Type B pancreatic cell (in vitro differentiated cells): ENCODE measurements around the gene UTF1. TPM values are rescaled to one million over a fixed set of nuclear protein-coding genes. Genes with fewer than 3 reads are reported as not detected.

Experiments used
- DNase-seq: peaks from one replicate; pipeline ENCODE4 v3.0.0; 2021; ENCODE audit warnings: mixed read lengths; ENCODE audit not compliant: unreplicated experiment; ENCODE audit errors: extremely low spot score
- H3K27ac Mint-ChIP-seq: 2 replicates; pipeline ENCODE4 v1.8.0; 2021; ENCODE audit warnings: mild to moderate bottlenecking, mixed read lengths
- H3K27me3 Mint-ChIP-seq: 2 replicates; pipeline ENCODE4 v1.8.0; 2021; ENCODE audit warnings: mixed read lengths
- H3K36me3 Mint-ChIP-seq: 2 replicates; pipeline ENCODE4 v1.8.0; 2021; ENCODE audit warnings: mixed read lengths
- H3K4me1 Mint-ChIP-seq: one replicate; pipeline ENCODE4 v1.8.0; 2021; ENCODE audit warnings: mixed read lengths; ENCODE audit not compliant: unreplicated experiment
- H3K4me3 Mint-ChIP-seq: 2 replicates; pipeline ENCODE4 v1.8.0; 2021; ENCODE audit warnings: mild to moderate bottlenecking, mixed read lengths
- H3K9me3 Mint-ChIP-seq: 2 replicates; pipeline ENCODE4 v1.8.0; 2021; ENCODE audit warnings: mixed read lengths
- total RNA-seq: library from RNA; stranded (reverse); gene quantifications from 2 replicates; pipeline ENCODE4 v1.2.1, GENCODE V29; 2021; ENCODE audit warnings: low replicate concordance
- TF ChIP-seq, protein P1 (sequence below): fragments of 200-600 bp; sonication (generic); conservative IDR thresholded peaks from 2 replicates; pipeline ENCODE4 v1.5.0; 2021; ENCODE audit warnings: antibody characterized with exemption, mild to moderate bottlenecking

The UTF1 gene
- total RNA-seq, 1 donor from 2014 or later, result not detected

- DNase-seq, result no peak
- H3K27me3 Mint-ChIP-seq, result peaks cover 3% of the 10 kb centered on the region
- H3K9me3 Mint-ChIP-seq, result no peaks in the 10 kb centered on the region
- peaks cover 8% of the 10 kb centered on the region for H3K4me1 Mint-ChIP-seq
- H3K4me3 Mint-ChIP-seq, result no peak overlapping the region
- no peaks in the 10 kb centered on the region for H3K36me3 Mint-ChIP-seq
- TF ChIP-seq, protein P1, sequence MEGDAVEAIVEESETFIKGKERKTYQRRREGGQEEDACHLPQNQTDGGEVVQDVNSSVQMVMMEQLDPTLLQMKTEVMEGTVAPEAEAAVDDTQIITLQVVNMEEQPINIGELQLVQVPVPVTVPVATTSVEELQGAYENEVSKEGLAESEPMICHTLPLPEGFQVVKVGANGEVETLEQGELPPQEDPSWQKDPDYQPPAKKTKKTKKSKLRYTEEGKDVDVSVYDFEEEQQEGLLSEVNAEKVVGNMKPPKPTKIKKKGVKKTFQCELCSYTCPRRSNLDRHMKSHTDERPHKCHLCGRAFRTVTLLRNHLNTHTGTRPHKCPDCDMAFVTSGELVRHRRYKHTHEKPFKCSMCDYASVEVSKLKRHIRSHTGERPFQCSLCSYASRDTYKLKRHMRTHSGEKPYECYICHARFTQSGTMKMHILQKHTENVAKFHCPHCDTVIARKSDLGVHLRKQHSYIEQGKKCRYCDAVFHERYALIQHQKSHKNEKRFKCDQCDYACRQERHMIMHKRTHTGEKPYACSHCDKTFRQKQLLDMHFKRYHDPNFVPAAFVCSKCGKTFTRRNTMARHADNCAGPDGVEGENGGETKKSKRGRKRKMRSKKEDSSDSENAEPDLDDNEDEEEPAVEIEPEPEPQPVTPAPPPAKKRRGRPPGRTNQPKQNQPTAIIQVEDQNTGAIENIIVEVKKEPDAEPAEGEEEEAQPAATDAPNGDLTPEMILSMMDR, result no peak
- H3K27ac Mint-ChIP-seq, result peak overlapping the region; percentile 98
Measured at GRCh38 chr10:133277277-133277992, 47.4 kb downstream of the UTF1 start.

- Mint-ChIP-seq H3K9me3 (no peaks in the 10 kb centered on the region), H3K4me3 (peak overlapping the region; percentile 84), H3K27ac (peak overlapping the region; percentile 98), H3K27me3 (peaks cover 3% of the 10 kb centered on the region), H3K4me1 (peaks cover 8% of the 10 kb centered on the region), H3K36me3 (no peaks in the 10 kb centered on the region)
- TF ChIP-seq, protein P1, result no peak
- no peak for DNase-seq
Measured at GRCh38 chr10:133277993-133278576, 48.1 kb downstream of the UTF1 start.

DNA sequence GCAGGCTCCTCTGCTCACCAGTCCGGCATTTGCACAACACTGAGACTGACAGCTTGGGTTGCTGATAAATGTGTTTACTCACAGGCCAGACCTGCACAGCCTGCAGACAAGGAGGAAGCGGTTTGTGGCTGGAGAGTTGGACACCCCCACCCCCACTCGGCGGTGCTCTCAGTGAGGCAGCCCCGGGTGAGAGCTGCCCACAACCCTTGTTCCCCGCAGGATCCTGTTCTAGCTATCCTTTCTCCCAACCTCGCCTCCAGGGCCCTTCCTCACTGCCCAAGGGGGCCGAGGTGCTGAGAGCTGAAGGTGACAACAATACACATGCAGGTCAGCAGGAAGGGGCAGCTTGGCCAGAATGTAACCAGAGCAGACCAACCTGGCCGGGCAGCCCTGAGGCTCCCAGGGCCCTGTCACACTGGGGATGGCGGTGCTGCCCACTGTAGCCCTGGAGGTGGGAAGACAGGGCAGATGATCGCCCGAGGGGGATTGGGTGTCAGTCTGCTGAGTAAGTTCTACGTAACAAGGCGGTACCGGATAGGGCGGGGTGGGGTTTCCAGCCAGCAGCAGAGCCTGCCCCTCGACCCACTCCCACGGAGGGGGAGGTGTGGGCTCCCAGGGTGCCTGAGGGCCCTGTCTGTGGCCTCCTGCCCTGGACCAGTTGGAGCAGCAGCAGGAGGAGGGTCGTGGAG is 48.7 kb downstream of the UTF1 start:
- DNase-seq, result no peak
- TF ChIP-seq, protein P1, result no peak
- Mint-ChIP-seq H3K4me1 (peaks cover 8% of the 10 kb centered on the region), H3K36me3 (no peaks in the 10 kb centered on the region), H3K27me3 (peaks cover 3% of the 10 kb centered on the region), H3K4me3 (peak overlapping the region; percentile 84), H3K27ac (peak overlapping the region; percentile 98), H3K9me3 (no peaks in the 10 kb centered on the region)

DNA sequence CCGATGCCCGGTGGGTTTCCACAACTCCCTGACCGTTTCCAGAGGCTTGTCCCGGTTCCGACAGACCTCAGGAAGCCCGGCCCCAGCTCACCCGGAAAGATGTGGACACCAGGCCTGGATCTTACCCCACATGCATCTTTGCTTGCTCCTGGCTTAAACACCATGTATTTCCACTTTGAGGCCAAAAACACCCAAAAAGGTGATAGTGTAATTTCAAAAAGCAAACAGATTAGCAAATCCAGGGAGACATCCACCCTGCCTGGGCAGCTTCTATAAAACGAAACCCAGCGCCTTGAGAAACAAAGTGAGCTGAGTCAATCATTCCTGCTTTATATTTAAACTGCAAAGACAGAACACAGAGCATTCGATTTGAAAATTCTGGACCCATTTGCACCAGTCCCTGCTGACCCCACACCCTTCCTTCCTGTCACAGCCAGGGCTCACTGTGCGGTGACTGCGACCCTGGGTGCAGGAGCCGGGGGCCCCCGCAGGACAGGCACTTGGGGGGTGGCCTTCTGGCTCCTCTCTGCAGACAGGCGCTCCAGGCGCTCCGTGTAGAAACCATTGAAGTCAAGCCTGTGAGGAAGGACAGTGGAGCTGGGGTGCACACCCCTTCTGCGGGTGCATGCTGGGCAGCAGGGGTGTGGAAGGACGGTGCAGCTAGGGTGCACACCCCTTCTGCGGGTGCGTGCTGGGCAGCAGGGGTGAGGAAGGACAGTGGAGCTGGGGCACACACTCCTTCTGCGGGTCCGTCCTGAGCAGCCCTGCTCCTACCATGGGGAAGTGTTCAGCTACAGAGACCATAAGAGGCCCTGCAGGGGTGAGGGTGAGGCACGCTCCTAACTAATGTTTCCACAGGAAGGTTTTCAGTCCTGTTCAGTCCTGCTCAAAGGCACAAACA is 49.6 kb downstream of the UTF1 start:
- Mint-ChIP-seq H3K36me3 (peaks cover under 1% of the 10 kb centered on the region), H3K27me3 (peaks cover 3% of the 10 kb centered on the region), H3K4me3 (no peak overlapping the region), H3K4me1 (peaks cover 8% of the 10 kb centered on the region), H3K27ac (peak overlapping the region; percentile 55), H3K9me3 (no peaks in the 10 kb centered on the region)
- TF ChIP-seq, protein P1, result no peak
- DNase-seq, result no peak

GRCh38 chr10:133280391-133281059 is 50.5 kb downstream of the UTF1 start:
- TF ChIP-seq, protein P1, result no peak
- Mint-ChIP-seq H3K4me1 (peaks cover 8% of the 10 kb centered on the region), H3K9me3 (no peaks in the 10 kb centered on the region), H3K36me3 (peaks cover 6% of the 10 kb centered on the region), H3K27me3 (peaks cover 3% of the 10 kb centered on the region), H3K4me3 (no peak overlapping the region), H3K27ac (no peak overlapping the region)
- no peak for DNase-seq
